Umbilical cord (tissue), 2 donors: Measurements from ENCODE around the gene SYNDIG1. TPM values are rescaled to one million over a fixed set of nuclear protein-coding genes. Genes with fewer than 3 reads are reported as not detected.

Experiments used
- DNase-seq: peaks from one replicate; pipeline ENCODE4 v3.0.0-alpha.2; 2015; ENCODE audit warnings: low spot score
- total RNA-seq: library from RNA; depleted of rRNA; stranded (reverse); fragments of >200 nt; gene quantifications from one replicate; pipeline ENCODE4 v1.2.3, GENCODE V29; 2014; ENCODE audit warnings: low replicate concordance; ENCODE audit not compliant: insufficient read depth

Gene SYNDIG1
- total RNA-seq, 1 donor from 2014 or later = 6.3 TPM

DNA sequence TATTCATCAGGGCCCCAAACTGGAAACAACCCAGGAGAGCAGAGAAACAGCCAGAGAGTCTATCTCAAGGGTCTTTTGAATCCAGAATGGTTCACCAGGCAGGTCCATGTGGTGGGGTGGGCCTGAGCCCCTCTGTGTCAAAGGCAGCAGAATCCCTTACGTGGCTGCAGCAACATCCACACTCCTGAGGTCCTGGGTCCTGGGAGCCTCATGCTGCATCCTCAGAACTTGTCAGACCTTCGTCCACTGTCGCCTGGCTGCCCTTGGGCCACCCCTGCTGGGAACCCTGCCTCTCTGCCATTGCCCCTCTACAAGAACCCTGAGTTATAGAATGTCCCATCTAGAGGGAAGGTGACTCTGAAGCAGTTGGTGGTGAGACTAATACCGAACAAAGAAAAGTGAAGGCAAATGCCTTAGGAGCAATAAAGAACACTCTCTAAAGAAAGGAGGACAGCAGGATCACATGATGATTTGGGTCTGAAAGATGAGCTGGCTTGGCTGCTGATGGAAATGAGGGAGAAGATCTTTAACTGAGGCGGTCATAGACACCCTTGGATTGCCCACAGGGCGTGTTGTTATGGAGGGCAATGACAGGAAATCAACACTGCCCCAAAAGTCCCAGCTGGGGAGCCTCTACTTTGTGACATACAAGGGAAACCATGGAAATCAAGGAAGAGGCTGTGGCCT is 161.2 kb downstream of the SYNDIG1 start:
- no peak for DNase-seq

DNA sequence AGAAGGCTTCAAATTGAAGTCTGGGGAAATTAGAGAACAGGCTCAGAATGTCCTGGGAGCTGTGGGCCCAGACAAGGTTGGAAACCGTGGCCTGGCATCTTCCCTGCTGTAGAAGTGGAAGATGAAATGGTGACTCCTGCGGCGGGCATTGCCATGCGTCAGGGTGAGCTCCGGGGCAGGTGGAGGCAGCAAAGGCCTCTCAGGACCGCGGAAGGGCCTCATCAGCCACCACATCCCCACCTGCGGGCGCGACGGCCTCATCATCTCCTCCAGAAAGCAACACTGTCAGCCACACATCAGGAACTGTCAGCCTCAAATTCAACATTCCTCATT is 161.7 kb downstream of the SYNDIG1 start:
- DNase-seq = no peak

GRCh38 chr20:24632581-24632980 is 163.2 kb downstream of the SYNDIG1 start:
- DNase-seq = no peak

GRCh38 chr20:24633026-24633425 is 163.6 kb downstream of the SYNDIG1 start:
- DNase-seq = peak; percentile 42

GRCh38 chr20:24633521-24633920 is 164.1 kb downstream of the SYNDIG1 start:
- no peak for DNase-seq

GRCh38 chr20:24634855-24635254 is 165.4 kb downstream of the SYNDIG1 start:
- DNase-seq = peak; percentile 57

DNA sequence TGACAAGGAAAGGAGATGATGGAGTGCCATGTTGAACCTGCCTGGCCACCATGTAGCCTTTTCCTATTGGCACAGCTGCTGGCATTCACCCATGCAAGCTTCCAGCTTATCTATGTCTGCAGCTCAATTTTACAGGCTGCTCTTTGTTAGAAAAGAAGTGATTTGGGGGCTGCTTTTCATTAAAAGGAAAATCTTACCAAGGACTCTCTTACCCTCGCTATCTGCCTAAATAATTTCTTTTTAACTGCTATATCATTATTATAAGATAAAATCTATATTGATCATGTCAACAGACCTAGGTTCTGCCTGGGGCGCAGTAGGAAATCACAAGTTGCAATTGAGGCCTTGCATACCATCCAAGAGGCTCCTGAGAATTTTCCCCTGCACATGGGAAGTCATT is 167.2 kb downstream of the SYNDIG1 start:
- DNase-seq = no peak

DNA sequence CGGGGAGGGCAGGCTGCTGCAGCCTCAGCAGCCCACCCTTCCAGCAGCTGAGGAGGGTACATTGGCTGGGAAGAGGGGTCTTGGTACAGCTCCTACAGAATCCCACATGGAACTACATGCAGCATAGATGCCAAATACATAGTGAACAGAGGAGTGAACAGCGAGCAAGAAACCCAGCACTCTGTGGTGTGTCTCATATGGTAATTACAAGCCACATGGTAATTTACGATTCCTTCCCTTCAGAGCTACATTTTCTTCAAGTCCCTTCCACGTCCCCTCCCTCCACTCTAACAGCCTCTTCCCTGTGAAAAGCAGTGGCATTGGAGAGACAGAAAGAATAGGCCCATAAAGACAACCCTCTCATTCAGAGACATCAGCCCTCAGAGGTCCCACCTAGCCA is 167.7 kb downstream of the SYNDIG1 start:
- DNase-seq = no peak

GRCh38 chr20:24637941-24638340 is 168.5 kb downstream of the SYNDIG1 start:
- DNase-seq = no peak

- no peak for DNase-seq
Measured at GRCh38 chr20:24638591-24639548, 169.4 kb downstream of the SYNDIG1 start.

DNA sequence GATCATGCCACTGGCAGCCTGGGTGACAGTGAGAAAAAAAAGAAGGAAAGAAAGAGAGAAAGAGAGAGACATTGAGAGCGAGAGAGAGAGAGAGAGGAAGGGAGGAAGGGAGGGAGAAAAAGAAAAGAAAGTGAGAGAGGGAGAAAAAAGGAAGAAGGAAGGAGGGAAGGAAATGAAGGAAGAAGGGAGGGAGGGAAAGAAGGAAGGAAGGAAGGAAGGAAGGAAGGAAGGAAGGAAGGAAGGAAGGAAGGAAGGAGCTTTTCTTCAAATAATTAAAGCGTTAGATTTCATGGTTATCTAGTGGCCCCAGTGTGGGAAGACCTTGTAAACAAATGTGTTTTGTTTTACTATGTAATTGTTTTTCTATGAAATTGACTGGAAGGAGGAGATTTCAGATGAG is 170.8 kb downstream of the SYNDIG1 start:
- DNase-seq = no peak

DNA sequence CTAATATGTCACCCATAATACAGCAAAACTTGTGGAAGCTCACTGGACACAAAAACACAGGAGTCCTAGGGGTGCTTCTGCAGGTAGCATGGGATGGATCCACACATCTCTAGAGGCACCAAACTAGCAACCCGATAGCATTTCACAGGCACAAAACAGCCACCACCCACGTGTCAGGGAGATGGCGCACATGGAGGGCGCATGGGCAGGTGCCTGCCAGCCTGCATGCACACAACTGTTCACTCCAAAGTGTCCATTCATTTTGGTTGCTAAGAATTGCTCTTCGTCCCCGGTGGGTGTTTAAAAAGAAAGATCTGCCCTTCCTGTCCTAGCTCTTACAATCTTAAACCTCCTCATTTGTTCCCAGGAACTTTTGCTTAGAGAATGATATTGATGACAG is 171.3 kb downstream of the SYNDIG1 start:
- DNase-seq = no peak

GRCh38 chr20:24643731-24644626 is 174.6 kb downstream of the SYNDIG1 start:
- DNase-seq = no peak

DNA sequence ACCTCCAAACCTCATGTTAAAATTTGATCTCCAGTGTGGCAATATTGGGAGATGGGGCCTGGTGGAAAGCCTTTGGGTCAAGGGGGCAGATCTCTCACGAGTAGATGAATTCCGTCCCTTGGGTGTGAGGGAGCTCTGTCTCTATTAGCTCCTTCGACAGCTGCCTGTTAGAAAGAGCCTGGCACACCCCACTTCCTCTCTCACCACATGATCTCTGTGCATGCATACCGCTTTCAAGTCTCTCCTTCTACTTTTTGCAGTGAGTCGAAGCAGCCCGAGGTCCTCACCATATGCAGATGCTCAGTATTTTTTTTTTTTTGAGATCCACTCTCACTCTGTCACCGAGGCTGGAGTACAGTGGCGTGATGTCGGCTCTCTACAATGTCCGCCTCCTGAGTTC is 176.9 kb downstream of the SYNDIG1 start:
- DNase-seq = no peak

DNA sequence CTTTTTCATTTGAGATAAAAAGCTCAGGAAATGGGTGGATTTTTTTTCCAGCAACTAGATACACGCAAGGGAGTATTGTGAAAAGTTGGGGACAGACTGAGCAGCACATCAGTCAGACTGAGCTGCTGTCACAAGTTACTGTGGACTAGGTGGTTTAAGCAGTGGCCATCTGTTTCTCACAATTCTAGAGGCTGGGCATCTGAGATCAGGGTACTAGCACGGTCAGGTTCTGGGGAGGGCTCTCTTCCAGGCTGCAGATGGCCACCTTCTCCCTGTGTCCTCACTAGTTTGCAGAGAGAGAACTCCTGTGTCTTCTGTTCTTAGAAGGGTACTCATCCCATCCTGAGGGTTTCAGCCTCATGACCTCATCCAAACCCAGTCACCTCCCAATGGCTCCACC is 178.3 kb downstream of the SYNDIG1 start:
- DNase-seq = no peak

DNA sequence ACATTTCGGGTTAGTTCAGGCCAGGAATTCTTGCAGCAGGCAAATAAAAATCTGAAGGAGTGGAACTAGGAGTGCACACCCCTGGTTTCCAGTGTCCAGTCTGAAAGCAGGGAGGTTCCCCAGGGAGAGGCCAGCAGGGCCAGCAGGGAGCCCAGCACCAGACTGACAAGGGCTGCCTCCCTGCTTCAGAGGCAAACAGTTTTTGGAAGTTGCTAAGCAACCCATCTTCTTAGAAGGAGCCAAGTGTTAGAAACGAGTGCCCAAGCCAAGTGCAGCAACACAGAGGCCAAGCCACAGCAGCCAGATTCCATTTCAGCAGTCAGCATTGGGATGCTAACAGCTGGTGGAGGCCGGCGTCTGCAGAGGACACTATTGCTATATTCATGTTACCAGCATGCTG is 179.1 kb downstream of the SYNDIG1 start:
- DNase-seq = no peak

DNA sequence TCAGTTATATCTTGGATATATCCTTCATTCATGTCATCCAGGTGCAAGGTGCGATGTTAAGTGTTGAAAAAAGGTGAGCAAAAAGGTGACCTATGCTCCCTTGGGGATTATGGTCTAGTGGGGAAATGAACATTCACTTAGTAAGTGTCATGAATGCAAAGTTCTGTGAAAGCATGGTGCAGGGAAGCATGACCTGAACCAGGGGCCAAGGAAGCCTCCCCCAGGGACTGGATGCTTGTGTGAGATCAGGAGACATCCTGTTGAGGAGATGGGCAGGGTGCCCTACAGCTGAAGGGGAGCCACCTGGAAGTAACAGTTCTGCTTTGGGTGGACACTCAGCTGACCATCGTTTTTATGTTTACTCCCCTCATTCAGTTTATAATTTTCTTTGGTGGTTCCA is 179.5 kb downstream of the SYNDIG1 start:
- no peak for DNase-seq

- no peak for DNase-seq
Measured at GRCh38 chr20:24649787-24650490, 180.5 kb downstream of the SYNDIG1 start.

DNA sequence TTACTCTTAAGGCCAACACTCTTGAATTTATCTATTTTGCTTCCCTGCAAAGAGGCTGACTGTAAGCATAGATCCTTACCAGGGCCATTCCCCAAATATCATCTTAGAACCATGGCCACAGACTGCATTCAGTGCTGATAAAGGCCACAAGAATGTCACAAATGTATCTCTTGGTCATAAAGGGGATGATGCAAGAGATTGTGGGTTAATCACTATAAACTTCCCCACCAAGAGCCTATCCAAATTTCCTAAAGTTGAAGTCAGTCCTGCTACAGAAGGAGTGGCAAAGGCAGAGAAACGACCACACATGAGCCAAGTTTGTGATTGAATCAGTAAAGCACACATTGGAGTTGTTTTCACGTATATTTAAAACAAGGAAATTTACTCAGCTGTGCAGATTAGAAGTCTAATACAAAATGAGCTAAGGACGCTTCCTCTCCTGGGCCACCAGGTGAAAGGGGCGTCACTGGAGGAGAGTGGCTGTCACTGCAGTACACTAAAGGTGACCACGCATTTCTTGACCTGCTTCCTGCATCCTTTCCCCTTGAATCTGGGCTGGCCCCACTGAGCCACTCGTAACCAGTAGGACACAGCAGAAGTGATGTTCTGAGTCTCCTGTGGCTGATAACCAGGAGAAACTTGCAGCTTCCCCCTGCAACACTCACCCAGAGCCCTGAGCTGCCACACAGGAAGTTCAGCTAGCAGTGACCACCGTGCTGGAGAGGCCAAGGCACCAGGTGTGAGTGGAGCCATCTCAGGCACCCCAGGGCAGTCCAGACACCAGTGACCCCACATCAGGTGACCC is 181.9 kb downstream of the SYNDIG1 start:
- peak; percentile 30 for DNase-seq

GRCh38 chr20:24651976-24652345 is 182.5 kb downstream of the SYNDIG1 start:
- DNase-seq = no peak

DNA sequence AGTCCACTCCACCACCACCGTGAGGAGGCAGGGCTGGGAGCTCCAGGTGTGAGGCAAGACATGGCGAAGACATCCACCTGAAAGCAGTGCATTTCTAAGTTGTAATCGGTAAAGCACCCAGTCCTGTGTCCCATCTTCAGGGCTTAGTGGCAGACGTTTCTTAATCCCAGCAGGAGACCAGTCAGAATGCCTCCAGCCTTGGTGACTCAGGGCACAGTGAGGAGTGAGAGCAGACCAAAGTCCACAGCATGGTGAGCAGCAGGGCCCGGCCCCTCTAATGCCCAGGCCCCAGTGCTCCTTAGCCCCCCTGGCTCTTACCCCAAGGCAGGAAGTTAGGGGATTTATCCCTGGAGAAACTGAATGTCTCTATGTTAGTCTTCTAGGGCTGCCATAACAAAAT is 183.9 kb downstream of the SYNDIG1 start:
- DNase-seq = peak; percentile 35
